Right lobe of liver (tissue), 6 donors: ENCODE measurements around the gene CD248. TPM values are rescaled to one million over a fixed set of nuclear protein-coding genes. Genes with fewer than 3 reads are reported as not detected.

ENCODE experiments used
- ATAC-seq, 4 donors: fragments of 200-7000 bp; cut with Tn5 transposase; one replicate each; pipeline ENCODE4 v1.9.1; 2020; ENCODE audit warnings: mild to moderate bottlenecking in 4 of 4, moderate library complexity in 4 of 4
- DNase-seq, 3 donors: peaks; one replicate each; pipeline ENCODE4 v3.0.0-alpha.2; 2020
- H3K27ac ChIP-seq, 3 donors: fragments of 200-600 bp; one replicate each; pipeline ENCODE4 v1.8.0; 2022
- H3K27me3 ChIP-seq, 2 donors: fragments of 200-600 bp; one replicate each; pipeline ENCODE4 v1.8.0; 2022
- H3K36me3 ChIP-seq, 4 donors: fragments of 200-600 bp; sonication (generic) in 1 of 4; one replicate each; pipeline versions ENCODE4 v1.5.1 to v1.8.0; 2017 to 2022; ENCODE audit warnings: control low read depth in 1 of 4
- H3K4me1 ChIP-seq, 4 donors: fragments of 200-600 bp; sonication (generic) in 1 of 4; one replicate each; pipeline versions ENCODE4 v1.5.1 to v1.8.0; 2017 to 2022; ENCODE audit warnings: control low read depth in 1 of 4
- H3K4me3 ChIP-seq, 3 donors: fragments of 200-600 bp; one replicate each; pipeline ENCODE4 v1.8.0; 2022
- H3K9me3 ChIP-seq, 4 donors: fragments of 200-600 bp; sonication (generic) in 1 of 4; one replicate each; pipeline versions ENCODE4 v1.5.1 to v1.8.0; 2017 to 2022; ENCODE audit warnings: control low read depth in 1 of 4
- CTCF ChIP-seq, 4 donors: fragments of 200-600 bp in 3 of 4; fragments of 450-650 bp in 1 of 4; IDR thresholded peaks; one replicate each; pipeline versions ENCODE4 v1.5.1 to v1.8.0; 2016 to 2022; ENCODE audit warnings: antibody characterized with exemption in 4 of 4, mild to moderate bottlenecking in 2 of 4
- POLR2A ChIP-seq: fragments of 450-650 bp; IDR thresholded peaks from one replicate; pipeline ENCODE4 v1.6.1; 2017; ENCODE audit warnings: antibody characterized with exemption, mild to moderate bottlenecking
- whole genome bisulfite sequencing: methylation state at CpG from one replicate; pipeline ENCODE4 v1.1.6; 2018; ENCODE audit warnings: low coverage, low lambda C conversion rate; ENCODE audit not compliant: insufficient coverage; ENCODE audit errors: missing lambda C conversion rate; 5-methylcytosine and 5-hydroxymethylcytosine counted together
- intact Hi-C, 2 donors: fragments of 100-400 bp; cut with DNase I; formaldehyde crosslinking; loops; one replicate each; pipeline versions ENCODE4 v1.11.2 to v1.14.1; 2022
- total RNA-seq, 6 experiments: library from RNA; depleted of rRNA in 2 of 6; stranded (reverse); fragments of >200 nt in 2 of 6; fragmentation: NEBNext Ultra II Directional in 3 of 6; extraction: Animal tissue kit (Norgen Biotek cat#: 25700) in 3 of 6; gene quantifications; one replicate each; pipeline versions ENCODE4 v1.1.0 to v1.2.4, GENCODE V29; 2016 to 2023
- donor health status: DM: no; HTN: yes; CAD: no.
- donor health status: DM: no; HTN: no; CAD: no.
- donor health status: DM: no; HTN: no; CAD: no.
- donor health status: DM: no; HTN: yes; CAD: no.
- donor health status: DM: no; HTN: yes; CAD: no.

CD248 gene
- total RNA-seq, 6 experiments from 2014 or later: 0.37 to 3.2 (median 0.94) TPM

- Histone ChIP-seq H3K4me1 (peaks cover 0 to 8% (median 2%) of the 10 kb centered on the region in 4 donors), H3K9me3 (no peaks in the 10 kb centered on the region), H3K4me3 (peak overlapping the region; percentile 81 to 97 (median 90)), H3K27ac (peak overlapping the region; percentile 86 to 96 (median 91)), H3K36me3 (peaks cover 6 to 26% (median 21%) of the 10 kb centered on the region in 4 donors), H3K27me3 (no peaks in the 10 kb centered on the region)
- intact Hi-C loops: no loop called here
- DNase-seq (no peak), ATAC-seq (no peak)
- TF ChIP-seq CTCF (IDR thresholded peaks at IDR 0.05) (no peak), POLR2A (no peak)
- WGBS: 3% methylated on average over 22 of the region's 32 CpGs
Observed at GRCh38 chr11:66268952-66269905, 47.6 kb downstream of the CD248 start.

- peak; percentile 49 for TF ChIP-seq POLR2A
- no peak for TF ChIP-seq CTCF (IDR thresholded peaks at IDR 0.05)
- Histone ChIP-seq H3K4me3 (peak within 1 kb of the TSS; percentile 81 to 97 (median 90)), H3K27me3 (no peaks in the 10 kb centered on the region), H3K27ac (peak within 1 kb of the TSS; percentile 86 to 96 (median 91)), H3K36me3 (peaks cover 0 to 18% (median 16%) of the 10 kb centered on the region in 4 donors), H3K4me1 (peaks cover 0 to 8% (median 2%) of the 10 kb centered on the region in 4 donors), H3K9me3 (no peaks in the 10 kb centered on the region)
- peak; percentile 87 to 93 (median 88) for ATAC-seq
- DNase-seq: peak; percentile 100
- WGBS: 2% methylated on average over 13 of the region's 64 CpGs
- intact Hi-C loops: no loop called here
Observed at GRCh38 chr11:66268244-66268951, 48.4 kb downstream of the CD248 start, which contains the start of gene RAB1B. TSS of gene RAB1B (plus strand) at chr11:66268639. CDS start at chr11:66268680, 41 bp downstream.

GRCh38 chr11:66267379-66268243, 49.2 kb downstream of the CD248 start:
- Histone ChIP-seq H3K27ac (peak overlapping the region; percentile 75 to 96 (median 86)), H3K36me3 (peaks cover 0 to 10% (median 8%) of the 10 kb centered on the region in 4 donors), H3K4me1 (peaks cover 0 to 8% (median 2%) of the 10 kb centered on the region in 4 donors), H3K9me3 (no peaks in the 10 kb centered on the region), H3K4me3 (peak overlapping the region; percentile 81 to 97 (median 90)), H3K27me3 (no peaks in the 10 kb centered on the region)
- intact Hi-C loops: no loop called here
- DNase-seq (peak; percentile 89 to 91 (median 89)), ATAC-seq (peak; percentile 72 to 82 (median 75))
- TF ChIP-seq POLR2A (peak; percentile 32), CTCF (IDR thresholded peaks at IDR 0.05) (no peak)
- 1% methylated on average over 38 of the region's 61 CpGs for WGBS

GRCh38 chr11:66267039-66267378, 49.8 kb downstream of the CD248 start:
- Histone ChIP-seq H3K9me3 (no peaks in the 10 kb centered on the region), H3K36me3 (peaks cover 0 to 4% (median 2%) of the 10 kb centered on the region in 4 donors), H3K4me3 (peak overlapping the region; percentile 81 to 97 (median 90)), H3K27ac (peak overlapping the region in 2 of 3 donors; percentile 86 to 96), H3K27me3 (no peaks in the 10 kb centered on the region), H3K4me1 (peaks cover 0 to 8% (median 2%) of the 10 kb centered on the region in 4 donors)
- ATAC-seq (no peak), DNase-seq (no peak)
- TF ChIP-seq CTCF (IDR thresholded peaks at IDR 0.05): no peak
- no peak for TF ChIP-seq POLR2A
- WGBS: 36% methylated on average over 13 of the region's 13 CpGs
- intact Hi-C loops: no loop called here
